Thyroid gland (tissue), 4 donors: ENCODE data around the gene VOPP1. TPM values are rescaled to one million over a fixed set of nuclear protein-coding genes. Genes with fewer than 3 reads are reported as not detected.

ENCODE experiments used
- DNase-seq, 2 donors: peaks; one replicate each; pipeline ENCODE4 v3.0.0-alpha.2; 2019
- H3K27ac ChIP-seq, 3 donors: fragments of 200-600 bp; sonication (generic); 1 replicate in 2 of 3; 2 replicates in 1 of 3; pipeline ENCODE4 v1.5.1; 2016 to 2019; ENCODE audit warnings: mild to moderate bottlenecking in 1 of 3, moderate library complexity in 1 of 3
- H3K27me3 ChIP-seq: fragments of 200-600 bp; sonication (generic); one replicate; pipeline ENCODE4 v1.5.1; 2019
- H3K36me3 ChIP-seq, 2 donors: fragments of 200-600 bp; sonication (generic); one replicate each; pipeline ENCODE4 v1.5.1; 2016 to 2019
- H3K4me1 ChIP-seq, 2 donors: fragments of 200-600 bp; sonication (generic); one replicate each; pipeline ENCODE4 v1.5.1; 2017 to 2019
- H3K4me3 ChIP-seq, 3 donors: fragments of 200-600 bp; sonication (generic); replicated peaks in 1 of 3; 1 replicate in 2 of 3; 2 replicates in 1 of 3; pipeline ENCODE4 v1.5.1; 2016; ENCODE audit warnings: mild to moderate bottlenecking in 1 of 3
- H3K9me3 ChIP-seq: fragments of 200-600 bp; sonication (generic); one replicate; pipeline ENCODE4 v1.5.1; 2017
- POLR2A ChIP-seq, 2 donors: fragments of 450-650 bp; IDR thresholded peaks; one replicate each; pipeline ENCODE4 v1.6.1; 2017; ENCODE audit warnings: antibody characterized with exemption in 2 of 2, mild to moderate bottlenecking in 2 of 2, moderate library complexity in 1 of 2
- WGBS, 2 donors: methylation state at CpG; one replicate each; pipeline ENCODE4 v1.1.5; 2017; 5-methylcytosine and 5-hydroxymethylcytosine counted together
- intact Hi-C: fragments of 100-400 bp; cut with DNase I; formaldehyde crosslinking; loops from one replicate; pipeline ENCODE4 v1.15.1; 2023
- total RNA-seq, 4 donors: library from RNA; depleted of rRNA; stranded (reverse); fragments of >200 nt; gene quantifications; one replicate each; pipeline ENCODE4 v1.2.3, GENCODE V29; 2016
- TF ChIP-seq, protein P1 (sequence below), 6 experiments: fragments of 200-600 bp in 3 of 6; fragments of 450-650 bp in 3 of 6; sonication (generic) in 3 of 6; IDR thresholded peaks; one replicate each; pipeline ENCODE4 v1.5.1; 2016 to 2019; ENCODE audit warnings: antibody characterized with exemption in 6 of 6, mild to moderate bottlenecking in 2 of 6, inconsistent platforms in 1 of 6, moderate library complexity in 1 of 6

Gene VOPP1
- total RNA-seq, 4 donors from 2014 or later, result 42.6 to 58.0 (median 46.2) TPM

DNA sequence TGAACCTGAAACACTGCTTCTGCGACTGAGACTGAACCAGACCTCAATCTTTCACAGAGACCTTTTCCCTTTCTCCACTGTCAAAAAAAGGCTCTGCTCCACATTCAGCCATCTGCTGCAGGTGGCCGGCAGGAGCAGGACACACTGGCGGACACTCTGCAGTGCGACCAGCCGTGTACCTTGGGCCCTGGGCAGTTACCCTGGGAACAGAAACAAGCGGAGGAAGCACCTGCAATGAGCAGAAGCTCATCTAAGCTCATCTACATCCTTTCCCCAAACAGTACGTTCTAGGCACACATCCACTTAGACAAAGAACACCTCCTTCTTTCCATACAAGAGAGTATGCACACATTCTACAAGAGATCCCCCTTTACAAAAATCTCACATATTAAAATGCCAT is 22.8 kb downstream of the VOPP1 start:
- 74 to 85% methylated on average over 7 of the region's 7 CpGs for WGBS, 2 donors
- peaks cover 27 to 62% of the 10 kb centered on the region in 2 donors for H3K4me1 ChIP-seq
- H3K36me3 ChIP-seq, result no peaks in the 10 kb centered on the region
- no peak overlapping the region for H3K4me3 ChIP-seq
- H3K27ac ChIP-seq, result no peak overlapping the region
- DNase-seq, result no peak
- H3K9me3 ChIP-seq, result no peaks in the 10 kb centered on the region
- no peak for TF ChIP-seq POLR2A (IDR thresholded peaks at IDR 0.05)
- TF ChIP-seq, protein P1, sequence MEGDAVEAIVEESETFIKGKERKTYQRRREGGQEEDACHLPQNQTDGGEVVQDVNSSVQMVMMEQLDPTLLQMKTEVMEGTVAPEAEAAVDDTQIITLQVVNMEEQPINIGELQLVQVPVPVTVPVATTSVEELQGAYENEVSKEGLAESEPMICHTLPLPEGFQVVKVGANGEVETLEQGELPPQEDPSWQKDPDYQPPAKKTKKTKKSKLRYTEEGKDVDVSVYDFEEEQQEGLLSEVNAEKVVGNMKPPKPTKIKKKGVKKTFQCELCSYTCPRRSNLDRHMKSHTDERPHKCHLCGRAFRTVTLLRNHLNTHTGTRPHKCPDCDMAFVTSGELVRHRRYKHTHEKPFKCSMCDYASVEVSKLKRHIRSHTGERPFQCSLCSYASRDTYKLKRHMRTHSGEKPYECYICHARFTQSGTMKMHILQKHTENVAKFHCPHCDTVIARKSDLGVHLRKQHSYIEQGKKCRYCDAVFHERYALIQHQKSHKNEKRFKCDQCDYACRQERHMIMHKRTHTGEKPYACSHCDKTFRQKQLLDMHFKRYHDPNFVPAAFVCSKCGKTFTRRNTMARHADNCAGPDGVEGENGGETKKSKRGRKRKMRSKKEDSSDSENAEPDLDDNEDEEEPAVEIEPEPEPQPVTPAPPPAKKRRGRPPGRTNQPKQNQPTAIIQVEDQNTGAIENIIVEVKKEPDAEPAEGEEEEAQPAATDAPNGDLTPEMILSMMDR (IDR thresholded peaks at IDR 0.05), result no peak
- intact Hi-C loops, result no loop called here
- H3K27me3 ChIP-seq, result no peaks in the 10 kb centered on the region

DNA sequence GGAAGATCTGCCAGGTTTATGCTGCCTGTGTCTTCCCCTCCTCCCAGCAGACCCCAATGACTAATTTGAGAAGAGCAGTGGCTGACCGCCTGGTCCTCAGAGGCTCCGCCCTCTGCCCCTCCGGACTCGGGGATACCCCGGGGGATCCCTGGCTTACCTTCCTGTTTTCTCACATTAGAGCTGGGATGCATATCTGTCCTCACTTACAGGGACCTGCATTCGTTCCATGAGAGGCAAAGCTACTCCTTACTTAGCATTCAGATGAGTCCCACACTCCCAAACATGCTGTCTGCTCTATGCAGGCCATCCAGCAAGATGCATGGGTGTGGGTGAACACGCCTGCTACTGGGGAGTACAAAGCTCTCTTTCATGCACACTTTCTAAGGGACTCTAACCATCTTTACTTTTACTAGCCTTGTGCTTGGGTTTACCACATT is 24.0 kb downstream of the VOPP1 start:
- no peak overlapping the region for H3K4me3 ChIP-seq
- no peak overlapping the region for H3K27ac ChIP-seq
- no peaks in the 10 kb centered on the region for H3K9me3 ChIP-seq
- WGBS, 2 donors, result 78 to 83% methylated on average over 7 of the region's 7 CpGs
- peaks cover 27 to 57% of the 10 kb centered on the region in 2 donors for H3K4me1 ChIP-seq
- DNase-seq, result no peak
- no peak for TF ChIP-seq POLR2A (IDR thresholded peaks at IDR 0.05)
- TF ChIP-seq, protein P1 (IDR thresholded peaks at IDR 0.05), result no peak
- intact Hi-C loops, result no loop called here
- H3K27me3 ChIP-seq, result no peaks in the 10 kb centered on the region
- H3K36me3 ChIP-seq, result no peaks in the 10 kb centered on the region

DNA sequence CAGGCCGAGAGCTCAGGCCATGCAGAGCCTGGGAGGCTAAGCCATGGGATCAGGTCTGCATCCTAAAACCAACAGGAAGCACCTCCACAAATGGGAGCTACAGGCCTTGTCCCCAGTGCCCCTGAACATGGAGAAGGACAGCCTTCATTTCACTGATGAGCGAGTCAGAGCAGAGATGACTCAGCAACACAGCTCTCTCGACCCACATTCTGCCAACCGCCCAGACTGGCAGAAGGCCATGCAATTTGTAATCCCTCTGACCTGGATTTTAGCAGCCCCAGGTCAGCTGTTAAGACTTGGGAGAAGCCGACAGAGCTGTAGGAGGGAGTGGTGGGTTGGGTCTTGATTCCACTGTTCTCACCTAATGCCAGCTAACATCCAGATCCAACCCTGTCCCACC is 25.5 kb downstream of the VOPP1 start:
- intact Hi-C loops, result no loop called here
- no peaks in the 10 kb centered on the region for H3K9me3 ChIP-seq
- H3K36me3 ChIP-seq, result no peaks in the 10 kb centered on the region
- 25 to 33% methylated on average over 5 of the region's 5 CpGs for WGBS, 2 donors
- DNase-seq, result peak; percentile 94 to 97
- H3K27me3 ChIP-seq, result no peaks in the 10 kb centered on the region
- peaks cover 19 to 46% of the 10 kb centered on the region in 2 donors for H3K4me1 ChIP-seq
- peak overlapping the region; percentile 25 to 75 (median 73) for H3K27ac ChIP-seq
- TF ChIP-seq, protein P1 (IDR thresholded peaks at IDR 0.05), result no peak
- TF ChIP-seq POLR2A (IDR thresholded peaks at IDR 0.05), result no peak
- H3K4me3 ChIP-seq, result no peak overlapping the region

DNA sequence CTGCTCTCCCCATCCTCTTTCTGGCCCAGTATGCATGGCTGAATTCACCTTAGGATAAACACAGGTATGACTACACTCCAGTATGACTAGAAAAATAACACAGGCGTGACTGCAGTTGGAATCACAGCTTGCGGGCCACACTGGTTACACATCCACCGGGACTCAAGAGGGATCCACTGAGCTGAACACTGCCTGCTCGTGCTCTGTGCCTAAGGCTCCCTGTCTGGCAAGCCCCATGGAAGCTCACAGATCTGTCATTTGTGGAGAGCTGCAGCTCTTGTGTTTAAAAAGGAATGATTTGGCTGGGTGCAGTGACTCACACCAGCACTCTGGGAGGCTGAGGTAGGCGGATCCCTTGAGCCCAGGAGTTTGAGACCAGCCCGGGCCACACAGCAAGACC is 26.8 kb downstream of the VOPP1 start:
- TF ChIP-seq POLR2A (IDR thresholded peaks at IDR 0.05), result peak in 1 of 2 donors; percentile 36
- TF ChIP-seq, protein P1 (IDR thresholded peaks at IDR 0.05), result peak in 2 of 6 experiments; percentile 21 to 38
- no peaks in the 10 kb centered on the region for H3K9me3 ChIP-seq
- no peaks in the 10 kb centered on the region for H3K36me3 ChIP-seq
- 13 to 21% methylated on average over 3 to 6 of the region's 6 CpGs for WGBS, 2 donors
- H3K4me3 ChIP-seq, result no peak overlapping the region
- peak overlapping the region; percentile 21 to 75 (median 73) for H3K27ac ChIP-seq
- DNase-seq, result peak; percentile 94
- intact Hi-C loops, result no loop called here
- H3K4me1 ChIP-seq, result peaks cover 19 to 46% of the 10 kb centered on the region in 2 donors
- no peaks in the 10 kb centered on the region for H3K27me3 ChIP-seq

DNA sequence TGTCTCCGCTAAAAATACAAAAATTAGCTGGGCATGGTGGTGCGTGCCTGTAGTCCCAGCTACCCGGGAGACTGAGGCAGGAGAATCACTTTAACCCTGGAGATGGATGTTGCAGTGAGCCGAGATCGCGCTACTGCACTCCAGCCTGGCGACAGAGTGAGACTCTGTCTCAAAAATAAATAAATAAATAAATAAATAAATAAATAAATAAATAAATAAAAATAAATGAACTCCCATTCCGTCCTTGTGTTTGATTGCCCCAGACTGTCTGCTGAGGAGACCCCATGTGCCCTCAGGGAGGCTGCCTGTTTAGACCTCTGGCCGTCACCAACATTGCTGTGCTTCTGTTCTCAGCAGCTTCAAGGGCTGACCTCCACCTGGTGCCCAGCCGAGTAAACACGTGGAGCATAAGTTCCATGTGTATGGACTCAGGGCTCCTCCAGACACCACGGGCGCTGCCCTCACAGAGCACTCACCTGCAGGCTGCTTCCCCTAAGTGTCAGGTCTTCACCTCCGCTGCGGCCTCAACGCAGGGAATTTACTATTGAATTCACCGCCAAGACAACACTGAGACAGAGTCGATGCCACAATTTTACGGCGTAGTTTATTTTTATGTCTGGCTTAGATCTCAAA is 32.0 kb downstream of the VOPP1 start:
- Histone ChIP-seq H3K27me3 (no peaks in the 10 kb centered on the region), H3K4me3 (no peak overlapping the region), H3K9me3 (no peaks in the 10 kb centered on the region), H3K4me1 (peaks cover 0 to 11% of the 10 kb centered on the region in 2 donors), H3K36me3 (no peaks in the 10 kb centered on the region), H3K27ac (no peak overlapping the region)
- intact Hi-C loops, result no loop called here
- TF ChIP-seq POLR2A (IDR thresholded peaks at IDR 0.05), result no peak
- TF ChIP-seq, protein P1 (IDR thresholded peaks at IDR 0.05), result no peak
- 96 to 98% methylated on average over 20 of the region's 20 CpGs for WGBS, 2 donors
- no peak for DNase-seq
